Activated T-cell treated with anti-CD3 and anti-CD28 coated beads, Interleukin-2, amount 50 U/mL, for 1 hour (primary cell): Measurements from ENCODE around the gene MMP7.

Source experiments
- DNase-seq: peaks from one replicate; pipeline ENCODE4 v3.0.0-alpha.2; 2020

MMP7 gene

DNA sequence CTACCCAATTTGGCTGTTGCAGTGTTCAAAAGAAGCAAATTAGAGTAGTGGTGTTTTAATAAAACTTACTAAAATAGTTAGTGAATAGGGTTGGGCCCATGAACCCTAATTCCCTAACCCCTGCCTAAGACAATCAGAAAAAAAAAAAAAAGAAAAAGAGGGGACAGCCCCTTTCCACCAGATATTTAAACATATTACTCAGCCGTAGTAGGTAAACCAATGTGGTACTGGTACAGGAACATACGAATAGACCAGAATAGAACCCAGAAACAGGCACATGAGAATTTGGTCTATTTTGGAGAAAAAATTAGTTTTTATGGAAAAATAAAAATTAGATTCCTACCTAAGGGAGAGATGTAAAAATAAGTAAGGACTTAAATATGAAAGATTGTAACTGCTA lies 38.6 kb downstream of the MMP7 start:
- DNase-seq, result no peak

DNA sequence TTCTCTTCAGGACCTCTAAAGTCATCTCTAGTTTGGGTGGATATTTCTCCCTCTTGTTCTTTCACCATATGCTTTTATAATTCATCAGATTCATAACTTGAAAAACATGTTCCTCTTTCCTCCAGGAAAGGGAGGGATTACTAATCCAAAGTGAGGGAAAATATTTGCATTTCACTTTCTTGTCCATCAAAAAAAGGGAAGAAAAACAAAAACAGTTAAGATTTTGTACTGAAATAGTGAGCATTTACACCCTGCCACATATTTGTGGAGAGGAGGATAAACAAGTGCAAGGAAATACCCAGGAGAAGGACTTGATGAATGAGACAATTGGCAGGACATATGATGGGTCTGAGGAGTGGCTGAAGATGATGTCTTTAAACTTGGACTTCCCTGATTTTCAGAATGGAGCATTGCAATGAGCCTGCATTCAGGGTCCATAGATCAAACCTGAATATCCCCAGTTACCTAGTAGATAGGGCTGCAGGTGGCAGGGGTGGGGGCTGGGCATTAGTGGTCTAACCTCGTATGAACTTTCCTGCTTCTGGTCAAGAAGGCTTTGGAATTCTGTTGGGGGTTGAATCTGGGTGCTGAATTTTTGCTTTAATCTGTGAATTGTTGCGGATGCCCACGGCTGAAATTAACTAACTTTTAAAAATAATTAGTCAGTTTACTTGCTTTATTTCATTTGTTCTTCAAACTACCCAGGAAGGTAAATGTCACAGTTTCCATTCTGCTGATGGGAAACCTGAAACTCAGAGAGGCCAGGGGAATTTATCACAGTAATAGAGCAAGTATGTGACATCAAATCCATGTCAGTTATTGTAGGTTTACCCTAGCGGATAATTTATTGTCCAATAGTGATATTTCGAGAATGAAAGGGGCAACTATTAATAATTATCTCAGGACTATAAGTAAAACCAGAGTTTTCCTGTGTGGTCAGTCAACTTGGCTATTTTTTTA lies 41.1 kb downstream of the MMP7 start:
- no peak for DNase-seq

DNA sequence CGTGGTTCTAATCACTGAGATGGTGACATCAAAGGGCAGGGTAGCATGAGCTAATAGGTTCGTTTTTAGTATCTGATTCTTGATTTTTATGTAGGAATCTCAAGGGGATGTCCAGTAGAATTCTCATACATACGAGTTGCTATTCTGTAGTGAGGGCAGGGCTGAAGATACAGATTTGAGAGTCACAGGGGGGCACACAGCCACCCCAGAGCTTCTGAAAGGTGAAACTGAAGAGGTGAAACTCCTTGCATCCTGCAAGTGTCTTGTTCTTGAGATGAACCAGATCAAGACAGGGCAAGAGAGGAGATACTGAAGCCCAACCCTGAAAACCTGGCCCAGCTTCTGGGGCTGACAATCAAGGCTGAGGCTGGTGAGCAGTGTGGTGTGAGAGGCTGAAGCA lies 42.3 kb downstream of the MMP7 start:
- DNase-seq, result no peak

DNA sequence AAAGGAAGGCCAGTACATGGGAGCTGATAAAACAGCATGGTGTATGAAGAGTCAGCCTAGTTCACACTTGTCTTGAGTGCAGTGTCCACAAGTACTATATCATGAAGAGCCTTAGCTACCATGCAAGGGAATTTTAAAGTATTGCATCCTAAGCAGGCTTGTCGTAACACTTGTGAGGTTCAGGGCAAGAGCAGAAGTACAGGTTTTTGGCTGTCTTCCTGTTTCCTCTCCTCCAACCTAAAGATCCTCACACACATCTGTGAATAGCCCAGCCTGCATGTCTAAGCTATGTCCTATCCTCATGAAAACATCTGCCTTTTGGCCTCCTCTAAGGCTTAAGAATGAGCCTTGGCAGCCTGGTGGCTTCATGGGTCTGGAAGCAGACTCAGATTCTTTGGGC lies 43.3 kb downstream of the MMP7 start:
- no peak for DNase-seq

DNA sequence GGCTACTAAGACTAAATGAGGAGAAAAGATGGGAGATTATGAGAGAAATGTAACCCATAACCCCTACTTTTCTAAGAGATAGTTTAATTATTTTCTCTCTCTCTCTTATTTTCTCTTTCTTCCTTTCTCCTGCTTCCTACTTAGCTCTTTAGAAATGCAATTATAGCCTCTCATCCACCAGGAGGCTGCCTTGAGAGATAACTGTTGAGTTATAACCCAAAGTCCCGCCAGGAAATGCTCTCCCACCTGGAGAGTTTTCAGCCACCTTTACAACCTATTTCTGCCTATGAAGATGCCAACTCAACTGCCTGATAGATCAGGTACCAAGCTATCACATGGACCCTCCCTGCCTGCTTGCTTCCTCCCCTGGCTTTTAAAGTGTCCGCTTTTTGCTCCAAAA lies 44.0 kb downstream of the MMP7 start:
- no peak for DNase-seq

DNA sequence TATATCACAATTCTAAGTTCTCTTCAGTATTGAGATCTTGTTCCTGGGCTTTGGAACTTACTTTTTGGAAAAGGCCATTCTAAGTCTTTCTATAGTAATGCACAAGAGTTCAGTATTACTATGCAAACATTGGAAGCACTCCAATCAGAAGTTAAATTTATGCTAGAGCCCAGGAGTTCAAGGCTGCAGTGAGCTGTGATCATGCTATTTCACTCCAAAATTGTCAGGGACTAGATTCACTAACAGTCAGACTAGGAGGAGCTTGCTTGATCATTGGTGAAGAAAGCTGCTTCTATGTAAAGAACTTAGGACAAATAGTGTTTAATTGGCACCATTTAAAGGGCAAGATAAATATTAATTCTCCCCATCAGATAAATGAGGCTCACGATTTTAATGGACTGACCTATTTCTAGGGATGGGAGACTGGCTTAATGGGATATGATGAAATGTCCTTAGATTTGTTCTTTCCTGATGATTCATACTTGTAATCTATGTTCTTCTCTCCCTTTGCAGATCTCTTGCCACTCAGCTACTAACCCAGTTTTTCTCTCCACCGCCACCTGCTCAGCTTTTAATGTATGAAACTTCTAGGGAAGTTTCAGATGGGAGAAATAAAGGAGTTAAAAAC lies 45.3 kb downstream of the MMP7 start:
- DNase-seq, result no peak

DNA sequence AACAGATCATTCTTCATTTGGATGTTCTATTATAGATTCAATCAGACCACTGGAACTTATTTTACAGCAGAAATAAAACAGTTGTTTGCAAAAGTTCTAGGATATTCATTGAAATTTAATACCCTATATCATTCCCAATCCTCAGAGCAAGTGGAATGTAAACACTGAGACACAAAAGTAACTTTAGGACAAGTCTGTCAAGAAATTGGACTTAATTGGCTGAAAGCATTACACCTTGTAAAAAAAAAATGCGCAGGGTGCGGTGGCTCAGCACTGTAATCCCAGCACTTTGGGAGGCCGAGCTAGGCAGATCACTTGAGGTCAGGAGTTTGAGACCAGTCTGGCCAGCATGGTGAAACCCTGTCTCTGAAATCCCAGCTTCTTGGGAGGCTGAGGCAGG lies 48.1 kb downstream of the MMP7 start:
- no peak for DNase-seq

DNA sequence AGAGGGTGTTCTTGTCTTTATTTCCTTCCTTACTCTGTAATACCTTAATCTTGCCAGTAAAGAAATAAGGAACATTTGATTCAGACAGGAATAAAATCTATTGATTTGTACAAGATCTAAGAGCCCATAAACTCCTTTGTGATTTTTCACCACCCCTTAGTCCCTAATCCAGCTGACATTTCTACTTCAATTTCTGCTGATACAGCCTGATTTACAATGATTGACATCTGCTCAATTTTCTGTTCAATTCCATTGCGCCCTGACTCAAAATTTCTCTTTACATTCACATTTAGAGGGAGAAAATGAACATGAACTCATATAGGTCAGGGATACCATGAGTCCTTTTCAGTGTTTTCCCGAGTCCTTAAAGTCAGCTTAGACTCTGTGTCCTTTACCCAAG lies 50.8 kb downstream of the MMP7 start:
- no peak for DNase-seq

DNA sequence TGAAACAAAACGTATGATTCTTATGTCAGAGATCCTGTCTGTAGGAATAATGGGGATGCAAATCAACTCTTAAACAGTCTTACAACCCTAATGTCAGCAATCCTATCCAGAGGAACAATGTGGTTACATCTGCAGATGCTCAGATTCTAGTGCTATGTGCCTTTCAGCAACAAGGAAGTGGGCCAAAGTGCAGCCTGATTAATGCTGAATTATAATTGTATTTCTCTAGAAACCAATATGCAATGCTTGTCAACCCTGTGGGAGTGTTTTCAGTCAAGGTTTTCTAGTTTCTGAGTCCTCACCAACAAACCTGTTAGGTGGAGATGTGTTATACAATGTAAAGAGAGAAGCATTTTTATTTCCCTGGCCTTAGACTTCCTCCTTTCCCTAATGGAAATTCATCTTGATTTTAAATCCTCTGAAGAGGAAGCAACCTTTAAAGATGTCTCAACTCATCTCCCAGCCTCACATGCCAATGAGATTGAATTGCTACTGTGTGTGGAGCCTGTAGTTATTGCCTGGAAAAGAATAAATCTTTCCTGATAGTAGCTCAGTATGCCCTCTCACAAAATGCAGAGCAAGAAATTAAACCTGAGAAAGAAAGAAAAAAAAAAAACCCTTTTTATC lies 51.8 kb downstream of the MMP7 start:
- DNase-seq, result no peak

DNA sequence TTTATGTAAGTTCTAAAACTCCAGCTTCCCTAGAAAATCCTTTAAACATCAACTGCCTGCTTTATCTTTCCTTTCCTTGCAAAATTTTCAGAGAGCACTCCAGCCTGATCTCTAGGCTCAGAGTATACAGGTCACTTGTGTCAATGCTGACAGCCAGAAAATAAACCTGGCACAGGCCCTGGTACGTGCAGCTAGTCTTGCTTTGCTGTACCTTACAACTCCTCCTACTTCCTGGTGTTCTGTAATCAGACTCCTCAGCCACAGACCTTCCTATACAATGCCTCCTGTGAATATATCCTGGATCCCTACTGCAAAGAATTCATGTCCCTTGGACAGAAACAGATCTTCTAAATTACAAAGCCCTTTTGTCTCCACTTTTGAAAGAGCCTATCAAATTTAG lies 53.7 kb downstream of the MMP7 start:
- DNase-seq, result no peak

DNA sequence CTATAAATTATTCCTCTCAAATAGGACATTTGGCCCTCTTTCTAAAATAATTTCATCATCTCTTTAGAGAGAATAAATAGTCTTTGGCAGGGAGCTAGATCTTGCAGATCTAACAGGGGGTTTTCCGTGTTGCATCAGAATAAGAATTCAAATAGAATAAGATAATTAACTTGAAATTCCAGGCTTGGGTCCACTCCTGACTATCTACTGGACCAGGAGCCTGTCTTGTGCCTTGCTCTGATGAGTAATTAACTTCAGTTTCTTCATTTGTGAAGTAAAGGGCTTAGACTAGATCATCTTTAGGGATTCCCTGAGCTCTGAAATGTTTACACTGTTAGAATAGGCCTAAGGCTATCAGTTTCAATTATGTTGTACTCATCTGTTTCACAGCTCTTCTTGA lies 54.5 kb downstream of the MMP7 start:
- no peak for DNase-seq

DNA sequence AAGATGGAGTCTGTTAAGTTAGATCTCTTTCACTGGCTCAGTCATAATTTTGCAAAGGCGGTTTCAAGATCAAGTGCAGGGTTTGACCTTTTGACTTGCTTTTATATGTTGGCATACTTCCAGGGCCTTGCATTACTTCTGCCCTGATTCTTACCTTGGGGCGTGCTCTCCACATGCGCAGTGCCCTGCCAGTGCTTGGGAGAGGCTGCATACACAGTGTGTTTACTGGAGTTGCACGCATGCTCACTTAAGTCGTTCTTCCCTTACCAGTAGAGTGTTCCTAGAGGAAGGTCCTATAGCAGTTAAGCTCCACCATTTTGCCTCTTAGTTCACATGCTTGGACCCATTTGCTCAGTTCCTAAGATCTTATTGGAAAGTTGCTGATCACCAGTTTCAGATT lies 57.0 kb downstream of the MMP7 start:
- DNase-seq, result no peak

DNA sequence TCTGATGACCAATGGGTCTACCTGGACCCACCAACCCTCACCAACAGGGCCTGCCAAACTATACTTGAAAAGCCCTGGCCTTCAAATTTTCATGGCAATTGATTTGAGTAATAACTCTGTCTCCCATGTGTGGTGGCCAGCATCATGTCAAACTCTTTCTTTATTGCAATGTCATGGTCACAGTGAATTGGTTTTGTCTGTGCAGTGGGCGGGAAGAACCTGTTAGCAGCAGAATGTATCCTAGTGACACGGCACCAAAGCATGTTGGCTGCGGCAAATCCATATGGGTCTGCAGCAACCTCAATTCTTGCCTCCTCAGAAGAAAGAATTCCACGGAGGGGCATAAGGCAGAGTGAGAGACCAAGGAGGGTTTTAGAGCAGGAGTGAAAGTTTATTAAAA lies 58.4 kb downstream of the MMP7 start:
- DNase-seq, result no peak

DNA sequence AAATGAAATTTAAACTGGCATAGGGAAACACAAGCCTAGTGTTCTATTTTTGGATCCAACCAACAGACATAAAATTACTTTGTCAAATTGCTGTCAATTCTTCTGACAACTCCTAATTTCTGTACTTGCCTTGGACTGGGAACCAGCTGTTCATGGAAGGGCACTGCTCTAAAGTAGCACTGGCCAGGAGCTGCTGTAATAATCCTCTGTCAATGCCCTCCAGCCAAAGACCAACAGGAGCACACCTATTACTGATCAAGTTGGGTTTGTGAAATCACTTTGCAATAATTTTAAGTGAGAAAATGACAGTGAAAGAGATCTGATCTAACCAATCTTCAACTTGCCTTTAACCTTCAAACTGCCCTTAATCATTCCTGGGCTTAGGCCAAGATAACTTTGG lies 59.1 kb downstream of the MMP7 start:
- no peak for DNase-seq
